ENCODE data around the gene ZNF701. TPM values are rescaled to one million over a fixed set of nuclear protein-coding genes. Genes with fewer than 3 reads are reported as not detected.
"Not testable (repeated sequence)": the region's sequence is repeated elsewhere in the genome, so short reads cannot be mapped to it uniquely, and the experiment has no call there.

The ZNF701 gene
- total RNA-seq, 1 donor, result 17.7 TPM

DNA sequence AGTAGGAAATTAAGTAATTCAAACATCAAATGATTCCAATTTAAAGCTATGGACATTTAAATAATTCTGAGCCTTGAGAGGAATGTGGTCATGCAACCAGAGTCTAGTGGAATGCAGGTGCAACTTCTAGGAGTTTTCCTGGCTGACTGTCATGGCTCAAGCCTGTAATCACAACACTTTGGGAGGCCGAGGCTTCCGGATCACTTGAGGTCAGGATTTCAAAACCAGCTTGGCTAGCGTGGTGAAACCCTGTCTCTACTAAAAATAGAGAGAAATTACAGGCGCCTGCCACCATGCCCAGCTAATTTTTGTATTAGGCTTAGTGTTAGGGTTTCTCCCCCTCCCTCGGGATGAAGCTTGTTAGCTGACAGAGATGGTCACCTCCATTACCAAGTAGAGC is 36.2 kb upstream of the ZNF701 start:
- DNase-seq (ENCODE audit: low read depth), result peak; percentile 3
- H3K4me3 ChIP-seq (ENCODE audit: low read depth, low read length), result no peak overlapping the region
- TF ChIP-seq, protein P1, sequence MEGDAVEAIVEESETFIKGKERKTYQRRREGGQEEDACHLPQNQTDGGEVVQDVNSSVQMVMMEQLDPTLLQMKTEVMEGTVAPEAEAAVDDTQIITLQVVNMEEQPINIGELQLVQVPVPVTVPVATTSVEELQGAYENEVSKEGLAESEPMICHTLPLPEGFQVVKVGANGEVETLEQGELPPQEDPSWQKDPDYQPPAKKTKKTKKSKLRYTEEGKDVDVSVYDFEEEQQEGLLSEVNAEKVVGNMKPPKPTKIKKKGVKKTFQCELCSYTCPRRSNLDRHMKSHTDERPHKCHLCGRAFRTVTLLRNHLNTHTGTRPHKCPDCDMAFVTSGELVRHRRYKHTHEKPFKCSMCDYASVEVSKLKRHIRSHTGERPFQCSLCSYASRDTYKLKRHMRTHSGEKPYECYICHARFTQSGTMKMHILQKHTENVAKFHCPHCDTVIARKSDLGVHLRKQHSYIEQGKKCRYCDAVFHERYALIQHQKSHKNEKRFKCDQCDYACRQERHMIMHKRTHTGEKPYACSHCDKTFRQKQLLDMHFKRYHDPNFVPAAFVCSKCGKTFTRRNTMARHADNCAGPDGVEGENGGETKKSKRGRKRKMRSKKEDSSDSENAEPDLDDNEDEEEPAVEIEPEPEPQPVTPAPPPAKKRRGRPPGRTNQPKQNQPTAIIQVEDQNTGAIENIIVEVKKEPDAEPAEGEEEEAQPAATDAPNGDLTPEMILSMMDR (IDR thresholded peaks at IDR 0.05; ENCODE audit: insufficient read depth, low read depth, low read length), result no peak

DNA sequence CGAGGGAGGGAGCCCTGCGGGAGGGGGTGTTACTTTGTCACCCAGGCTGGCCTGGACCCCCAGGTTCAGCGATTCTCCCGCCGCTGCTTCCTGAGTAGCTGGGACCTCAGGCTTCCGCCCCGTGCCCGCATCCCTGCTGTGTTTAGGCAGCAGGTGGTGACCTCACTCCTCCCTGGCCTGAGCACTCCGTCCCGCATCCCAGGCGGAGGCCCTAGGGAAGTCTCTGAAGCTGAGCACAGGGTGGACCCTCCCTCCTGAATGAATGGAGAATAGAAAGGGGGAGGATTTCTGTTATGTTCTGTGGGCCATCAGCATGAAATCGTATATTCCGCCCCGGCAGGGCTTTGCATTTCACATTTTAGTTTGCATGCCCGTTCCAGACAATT is 34.7 kb upstream of the ZNF701 start:
- peak overlapping the region; percentile 74 for H3K4me3 ChIP-seq (ENCODE audit: low read depth, low read length)
- not testable (repeated sequence) for DNase-seq (ENCODE audit: low read depth)

DNA sequence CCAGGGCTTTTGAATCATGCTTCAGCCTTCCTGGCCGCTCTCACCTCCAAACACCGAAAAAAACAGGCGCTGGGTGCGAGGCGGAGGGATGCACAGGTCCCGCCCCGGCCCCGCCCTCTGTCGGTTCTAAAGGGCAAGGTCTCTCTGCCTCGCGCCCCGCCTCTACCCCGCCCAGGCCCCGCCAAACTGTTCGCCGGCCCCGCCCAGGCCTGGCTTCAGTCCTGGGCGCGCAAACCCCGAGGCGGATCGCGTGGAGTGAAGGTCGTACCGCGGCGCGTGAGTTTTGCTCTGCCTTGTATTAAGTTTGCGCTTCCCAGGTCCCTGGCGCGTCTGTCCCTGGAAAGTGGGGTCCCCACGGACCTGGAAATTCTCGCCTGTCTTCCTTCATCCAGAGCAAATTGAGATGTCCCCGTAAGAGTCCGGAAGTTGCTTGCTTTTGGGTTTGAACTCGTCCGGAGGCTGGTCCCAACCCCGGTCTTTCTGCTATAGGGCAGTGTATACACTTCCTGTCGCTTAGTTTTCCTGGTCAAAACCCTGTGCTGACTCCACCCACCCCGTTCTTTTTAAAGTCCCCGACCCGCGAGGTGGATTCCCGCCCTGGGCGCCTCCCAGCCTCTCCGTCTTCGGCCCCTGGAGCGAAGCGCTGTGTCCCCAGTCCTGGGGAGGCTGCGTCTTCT is 34.2 kb upstream of the ZNF701 start:
- peak; percentile 82 for DNase-seq (ENCODE audit: low read depth)
- TF ChIP-seq, protein P1 (IDR thresholded peaks at IDR 0.05; ENCODE audit: insufficient read depth, low read depth, low read length), result peak; percentile 29
- H3K4me3 ChIP-seq (ENCODE audit: low read depth, low read length), result peak overlapping the region; percentile 74

DNA sequence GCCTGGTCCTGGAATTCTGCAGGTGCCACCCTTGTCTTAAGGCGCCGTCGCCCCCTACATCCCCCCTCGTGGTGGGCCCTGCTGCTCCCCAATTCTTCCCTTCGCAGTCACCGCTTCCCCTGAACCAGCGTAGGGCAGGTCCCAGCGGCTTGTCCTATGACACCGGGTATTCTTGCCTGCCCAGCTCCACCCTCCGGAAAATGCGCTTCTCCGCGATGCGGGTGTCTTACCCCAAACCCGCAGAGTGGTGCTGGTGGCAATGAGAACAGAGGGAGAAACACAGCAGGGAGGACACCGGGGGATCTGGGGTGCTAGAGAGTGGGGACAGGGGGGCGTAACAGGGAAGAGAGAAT is 33.7 kb upstream of the ZNF701 start:
- no peak for DNase-seq (ENCODE audit: low read depth)
- TF ChIP-seq, protein P1 (IDR thresholded peaks at IDR 0.05; ENCODE audit: insufficient read depth, low read depth, low read length), result no peak
- peak overlapping the region; percentile 74 for H3K4me3 ChIP-seq (ENCODE audit: low read depth, low read length)

DNA sequence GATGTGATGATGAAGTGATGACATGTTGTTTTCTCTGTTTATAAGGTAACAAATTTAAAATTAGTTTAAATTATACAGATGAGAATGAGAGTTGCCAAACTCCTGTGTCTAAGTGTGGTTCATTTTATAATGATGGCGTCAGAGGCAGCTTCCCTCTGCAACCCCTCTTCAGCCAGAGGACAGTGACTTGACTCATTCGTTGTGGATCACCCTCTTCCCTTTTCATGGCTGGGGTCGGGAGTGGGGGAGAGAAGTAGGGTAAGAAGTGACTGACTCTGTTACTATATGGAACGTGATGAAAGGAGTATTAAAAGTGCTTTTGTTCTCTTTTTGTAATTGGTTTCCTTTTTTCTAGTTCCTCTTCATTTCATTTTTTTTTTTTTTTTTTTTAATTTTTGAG is 31.3 kb upstream of the ZNF701 start:
- H3K4me3 ChIP-seq (ENCODE audit: low read depth, low read length); DNase-seq (ENCODE audit: low read depth): not testable (repeated sequence)

GRCh38 chr19:52541176-52541575 is 28.9 kb upstream of the ZNF701 start:
- DNase-seq (ENCODE audit: low read depth); H3K4me3 ChIP-seq (ENCODE audit: low read depth, low read length): not testable (repeated sequence)

DNA sequence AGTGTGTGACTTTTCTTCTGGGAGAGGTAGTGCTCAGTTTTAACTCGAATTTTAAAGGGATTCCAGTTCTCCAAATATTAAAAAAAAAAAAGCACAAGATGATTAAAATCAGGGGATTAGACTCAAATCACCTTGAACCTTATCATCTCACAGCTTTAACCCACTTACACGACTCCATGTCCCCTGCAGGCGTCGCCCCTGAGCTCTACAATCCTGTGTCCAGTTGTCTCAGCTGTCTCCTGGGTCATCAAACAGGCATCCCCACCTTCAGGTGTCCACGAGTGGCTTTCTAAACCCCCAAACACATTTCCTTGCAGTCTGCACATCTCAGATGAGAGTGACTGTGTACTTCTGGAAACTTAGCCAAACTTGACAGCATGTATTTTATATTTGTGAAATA is 28.5 kb upstream of the ZNF701 start:
- H3K4me3 ChIP-seq (ENCODE audit: low read depth, low read length), result no peak overlapping the region
- TF ChIP-seq, protein P1 (IDR thresholded peaks at IDR 0.05; ENCODE audit: insufficient read depth, low read depth, low read length), result no peak
- no peak for DNase-seq (ENCODE audit: low read depth)

DNA sequence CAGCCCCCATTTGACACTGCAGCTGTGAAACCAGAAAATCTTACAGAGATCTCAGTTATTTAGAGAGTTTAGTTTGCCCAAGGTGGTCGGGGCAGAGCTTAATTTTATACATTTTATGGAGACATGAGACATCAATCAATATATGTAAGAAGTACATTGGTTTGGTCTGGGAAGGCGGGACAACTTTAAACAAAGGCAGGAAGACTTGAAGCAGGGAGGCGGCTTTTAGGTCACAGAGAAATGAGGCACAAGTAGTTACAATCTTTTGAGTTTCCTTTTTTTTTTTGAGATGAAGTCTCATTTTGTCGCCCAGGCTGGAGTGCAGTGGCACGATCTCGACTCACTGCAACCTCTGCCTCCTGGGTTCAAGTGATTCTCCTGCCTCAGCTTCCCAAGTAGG is 27.5 kb upstream of the ZNF701 start:
- H3K4me3 ChIP-seq (ENCODE audit: low read depth, low read length); DNase-seq (ENCODE audit: low read depth): not testable (repeated sequence)

DNA sequence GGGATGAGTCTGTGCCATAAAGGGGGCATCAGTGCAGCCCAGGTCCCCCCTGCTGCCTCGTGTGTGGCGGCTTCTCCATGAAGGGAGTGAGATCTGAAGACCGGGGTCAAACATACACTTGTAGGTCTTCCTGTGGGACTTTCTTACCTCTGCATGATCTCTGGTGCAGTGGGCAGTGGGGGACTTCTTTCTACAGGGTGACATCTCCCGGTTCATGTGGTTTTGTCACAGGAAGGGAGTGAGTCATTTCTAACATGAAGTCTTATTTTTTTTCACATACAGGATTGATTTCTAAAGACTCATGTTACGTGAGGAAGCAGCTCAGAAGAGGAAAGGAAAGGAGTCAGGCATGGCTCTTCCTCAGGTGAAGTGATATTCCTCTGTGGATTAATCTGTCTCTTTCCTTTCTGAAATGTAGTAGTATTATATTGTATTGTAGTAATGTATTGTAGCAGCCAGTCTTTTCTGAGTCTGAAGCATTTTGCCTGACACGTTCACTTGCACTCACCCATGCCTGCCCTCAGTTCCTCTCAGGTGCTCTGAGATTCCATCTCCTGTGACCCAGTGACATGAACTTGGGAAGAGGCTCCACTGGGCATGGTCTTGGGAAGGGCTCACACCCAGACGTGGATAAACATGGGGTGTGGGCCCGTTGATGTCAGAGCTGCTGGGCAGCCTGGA is 27.0 kb upstream of the ZNF701 start:
- no peak overlapping the region for H3K4me3 ChIP-seq (ENCODE audit: low read depth, low read length)
- TF ChIP-seq, protein P1 (IDR thresholded peaks at IDR 0.05; ENCODE audit: insufficient read depth, low read depth, low read length), result no peak
- no peak for DNase-seq (ENCODE audit: low read depth)

All from fibroblast of villous mesenchyme (primary cell).